ENCODE results near the gene AQP1.

DNA sequence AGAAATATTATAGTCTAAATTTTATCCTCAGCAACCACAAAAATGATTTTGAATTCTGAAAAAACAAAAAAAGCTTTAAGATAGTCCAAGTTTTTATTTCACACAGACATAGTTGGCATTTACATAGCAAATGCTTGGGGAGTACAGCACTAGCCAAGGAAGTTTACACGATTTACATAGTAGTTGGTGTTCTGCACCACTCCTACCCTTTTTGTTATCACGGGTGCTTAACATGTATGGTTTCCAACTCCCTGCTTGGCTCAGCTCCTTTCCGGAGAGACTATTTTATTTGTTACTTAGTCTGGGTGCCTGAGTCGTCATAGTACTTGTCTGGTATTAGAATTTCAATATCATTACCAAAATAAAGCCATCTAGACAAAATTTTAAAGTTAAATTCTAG, 43.3 kb downstream of the AQP1 start:
- no peak for TF ChIP-seq ZBTB7A (IDR thresholded peaks at IDR 0.05; ENCODE audit: low read depth)
- TF ChIP-seq MAX (IDR thresholded peaks at IDR 0.05), result no peak
- TF ChIP-seq CEBPB (IDR thresholded peaks at IDR 0.05), result no peak
- TF ChIP-seq NFIC (IDR thresholded peaks at IDR 0.05), result no peak
- TF ChIP-seq EP300 (IDR thresholded peaks at IDR 0.05; ENCODE audit: borderline replicate concordance), result no peak
- no peak for TF ChIP-seq REST (IDR thresholded peaks at IDR 0.05; ENCODE audit: low read depth)
- TF ChIP-seq TAF1 (IDR thresholded peaks at IDR 0.05; ENCODE audit: low read depth), result no peak
- TF ChIP-seq FOXM1 (IDR thresholded peaks at IDR 0.05; ENCODE audit: borderline replicate concordance, low read depth), result no peak
- TF ChIP-seq, protein P1, sequence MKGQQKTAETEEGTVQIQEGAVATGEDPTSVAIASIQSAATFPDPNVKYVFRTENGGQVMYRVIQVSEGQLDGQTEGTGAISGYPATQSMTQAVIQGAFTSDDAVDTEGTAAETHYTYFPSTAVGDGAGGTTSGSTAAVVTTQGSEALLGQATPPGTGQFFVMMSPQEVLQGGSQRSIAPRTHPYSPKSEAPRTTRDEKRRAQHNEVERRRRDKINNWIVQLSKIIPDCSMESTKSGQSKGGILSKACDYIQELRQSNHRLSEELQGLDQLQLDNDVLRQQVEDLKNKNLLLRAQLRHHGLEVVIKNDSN (IDR thresholded peaks at IDR 0.05), result no peak
- TF ChIP-seq RAD21 (IDR thresholded peaks at IDR 0.05; ENCODE audit: low read depth), result no peak
- TF ChIP-seq YY1 (IDR thresholded peaks at IDR 0.05; ENCODE audit: low read depth), result no peak
- TF ChIP-seq EGR1 (IDR thresholded peaks at IDR 0.05), result no peak
